PFSK-1 (cell line): ENCODE data around the gene TMEM240.

ENCODE experiments used
- FOXP2 ChIP-seq: optimal IDR thresholded peaks from 2 replicates; pipeline ENCODE3; 2011; ENCODE audit warnings: borderline replicate concordance, control low read depth, inconsistent platforms; ENCODE audit not compliant: insufficient read depth; ENCODE audit errors: extremely low read length, extremely low read depth
- POLR2AphosphoS5 ChIP-seq: IDR thresholded peaks from 2 replicates; pipeline ENCODE4 v1.6.1; 2012; ENCODE audit warnings: low read depth, mild to moderate bottlenecking, control low read depth, low read length, moderate library complexity
- SIN3A ChIP-seq: IDR thresholded peaks from 2 replicates; pipeline ENCODE4 v1.6.1; 2012; ENCODE audit warnings: mild to moderate bottlenecking, low read length, moderate library complexity, borderline replicate concordance; ENCODE audit not compliant: insufficient read depth
- TAF1 ChIP-seq: IDR thresholded peaks from 2 replicates; pipeline ENCODE4 v1.6.1; 2012; ENCODE audit warnings: low read length, control low read depth, borderline replicate concordance; ENCODE audit not compliant: insufficient read depth
- TF ChIP-seq, protein P1 (sequence below), 2 experiments: IDR thresholded peaks; 2 replicates each; pipeline versions ENCODE4 v1.6.1 to v1.8.0; 2011 to 2012; ENCODE audit warnings: low read depth in 2 of 2, low read length in 2 of 2, control low read depth in 1 of 2, inconsistent platforms in 1 of 2, mild to moderate bottlenecking in 1 of 2, moderate library complexity in 1 of 2; ENCODE audit not compliant: insufficient read depth in 1 of 2

Gene TMEM240

DNA sequence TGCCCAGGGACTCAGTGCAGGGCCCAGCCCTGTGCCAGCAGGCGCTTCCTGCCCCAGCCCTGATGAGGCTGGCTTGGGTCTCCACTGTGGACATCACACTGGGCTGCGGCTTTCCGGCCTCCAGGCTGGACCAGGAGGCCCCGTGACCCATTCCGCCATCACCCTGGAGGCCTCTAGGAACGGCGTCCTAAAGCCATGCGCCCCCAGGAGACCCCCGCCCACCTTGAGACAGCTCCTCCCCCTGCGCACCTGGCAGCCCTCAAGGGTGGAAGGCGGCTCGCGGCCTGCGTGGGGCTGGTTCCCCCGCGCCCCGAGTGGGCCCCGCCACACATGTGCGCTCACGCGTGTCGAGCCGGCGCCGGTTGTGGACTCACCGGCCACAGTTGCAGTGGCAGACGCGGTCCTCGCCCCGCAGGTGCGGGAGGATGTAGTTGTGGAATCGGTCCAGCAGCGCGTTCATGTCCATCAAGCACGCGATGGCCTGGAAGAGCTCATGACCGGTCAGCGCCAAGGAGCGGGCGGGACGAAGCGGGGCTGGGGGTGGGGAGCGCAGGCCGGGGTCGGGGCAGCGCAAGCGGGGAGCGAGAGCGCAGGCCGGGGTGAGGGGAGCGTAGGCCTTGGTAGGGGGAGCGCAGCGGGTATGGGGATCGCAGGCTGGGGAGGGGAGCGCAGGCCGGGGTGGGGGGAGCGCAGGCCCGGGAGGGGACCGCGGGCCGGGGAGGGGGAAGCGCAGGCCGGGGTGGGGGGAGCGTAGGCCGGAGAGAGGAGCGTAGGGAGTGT, 924 bp downstream of the TMEM240 start:
- TF ChIP-seq FOXP2 (no peak), POLR2AphosphoS5 (no peak), SIN3A (no peak), TAF1 (no peak)
- TF ChIP-seq, protein P1, sequence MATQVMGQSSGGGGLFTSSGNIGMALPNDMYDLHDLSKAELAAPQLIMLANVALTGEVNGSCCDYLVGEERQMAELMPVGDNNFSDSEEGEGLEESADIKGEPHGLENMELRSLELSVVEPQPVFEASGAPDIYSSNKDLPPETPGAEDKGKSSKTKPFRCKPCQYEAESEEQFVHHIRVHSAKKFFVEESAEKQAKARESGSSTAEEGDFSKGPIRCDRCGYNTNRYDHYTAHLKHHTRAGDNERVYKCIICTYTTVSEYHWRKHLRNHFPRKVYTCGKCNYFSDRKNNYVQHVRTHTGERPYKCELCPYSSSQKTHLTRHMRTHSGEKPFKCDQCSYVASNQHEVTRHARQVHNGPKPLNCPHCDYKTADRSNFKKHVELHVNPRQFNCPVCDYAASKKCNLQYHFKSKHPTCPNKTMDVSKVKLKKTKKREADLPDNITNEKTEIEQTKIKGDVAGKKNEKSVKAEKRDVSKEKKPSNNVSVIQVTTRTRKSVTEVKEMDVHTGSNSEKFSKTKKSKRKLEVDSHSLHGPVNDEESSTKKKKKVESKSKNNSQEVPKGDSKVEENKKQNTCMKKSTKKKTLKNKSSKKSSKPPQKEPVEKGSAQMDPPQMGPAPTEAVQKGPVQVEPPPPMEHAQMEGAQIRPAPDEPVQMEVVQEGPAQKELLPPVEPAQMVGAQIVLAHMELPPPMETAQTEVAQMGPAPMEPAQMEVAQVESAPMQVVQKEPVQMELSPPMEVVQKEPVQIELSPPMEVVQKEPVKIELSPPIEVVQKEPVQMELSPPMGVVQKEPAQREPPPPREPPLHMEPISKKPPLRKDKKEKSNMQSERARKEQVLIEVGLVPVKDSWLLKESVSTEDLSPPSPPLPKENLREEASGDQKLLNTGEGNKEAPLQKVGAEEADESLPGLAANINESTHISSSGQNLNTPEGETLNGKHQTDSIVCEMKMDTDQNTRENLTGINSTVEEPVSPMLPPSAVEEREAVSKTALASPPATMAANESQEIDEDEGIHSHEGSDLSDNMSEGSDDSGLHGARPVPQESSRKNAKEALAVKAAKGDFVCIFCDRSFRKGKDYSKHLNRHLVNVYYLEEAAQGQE (IDR thresholded peaks at IDR 0.05; ENCODE audit: insufficient read depth in 1 of 2, low read depth in 2 of 2, low read length in 2 of 2): no peak

DNA sequence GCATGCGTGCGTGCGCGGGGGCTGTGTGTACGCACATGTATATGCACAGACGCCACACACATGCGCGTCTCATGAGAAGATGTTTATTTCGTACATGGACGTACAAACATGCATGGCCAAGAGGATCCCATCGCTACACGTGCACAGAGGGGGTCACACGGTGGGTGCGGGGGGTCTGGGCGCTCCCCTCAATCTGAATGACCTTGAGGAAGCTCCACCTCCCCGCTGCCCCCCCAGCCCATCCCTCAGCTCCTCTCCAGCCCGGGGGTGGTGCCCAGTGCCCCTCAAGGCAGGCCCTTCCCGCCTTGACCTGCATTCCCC, 1.5 kb downstream of the TMEM240 start:
- TF ChIP-seq, protein P1 (IDR thresholded peaks at IDR 0.05; ENCODE audit: insufficient read depth in 1 of 2, low read depth in 2 of 2, low read length in 2 of 2): no peak
- no peak for TF ChIP-seq TAF1
- TF ChIP-seq SIN3A: no peak
- no peak for TF ChIP-seq POLR2AphosphoS5

DNA sequence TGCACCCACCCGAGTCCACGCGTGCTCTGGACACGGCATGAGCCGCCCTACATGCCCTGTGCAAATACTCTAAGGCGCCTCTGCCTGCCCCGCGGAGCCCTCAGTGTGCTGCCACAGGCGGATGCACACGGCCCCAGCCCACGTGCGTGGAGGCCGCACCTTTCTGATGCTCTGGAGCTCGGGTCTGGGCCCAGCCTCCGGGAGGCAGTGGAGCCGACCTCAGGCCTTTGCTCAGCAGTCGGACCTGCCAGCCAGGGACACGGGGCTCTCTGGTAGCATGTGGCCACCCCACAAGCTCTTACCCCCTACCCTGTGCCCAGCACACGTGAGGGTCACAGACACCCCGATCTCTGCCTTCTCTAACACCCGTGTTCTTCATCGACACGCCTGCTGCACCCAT, 2.1 kb downstream of the TMEM240 start:
- TF ChIP-seq, protein P1 (IDR thresholded peaks at IDR 0.05; ENCODE audit: insufficient read depth in 1 of 2, low read depth in 2 of 2, low read length in 2 of 2): no peak
- TF ChIP-seq POLR2AphosphoS5 (no peak), SIN3A (no peak), TAF1 (no peak), FOXP2 (no peak)

DNA sequence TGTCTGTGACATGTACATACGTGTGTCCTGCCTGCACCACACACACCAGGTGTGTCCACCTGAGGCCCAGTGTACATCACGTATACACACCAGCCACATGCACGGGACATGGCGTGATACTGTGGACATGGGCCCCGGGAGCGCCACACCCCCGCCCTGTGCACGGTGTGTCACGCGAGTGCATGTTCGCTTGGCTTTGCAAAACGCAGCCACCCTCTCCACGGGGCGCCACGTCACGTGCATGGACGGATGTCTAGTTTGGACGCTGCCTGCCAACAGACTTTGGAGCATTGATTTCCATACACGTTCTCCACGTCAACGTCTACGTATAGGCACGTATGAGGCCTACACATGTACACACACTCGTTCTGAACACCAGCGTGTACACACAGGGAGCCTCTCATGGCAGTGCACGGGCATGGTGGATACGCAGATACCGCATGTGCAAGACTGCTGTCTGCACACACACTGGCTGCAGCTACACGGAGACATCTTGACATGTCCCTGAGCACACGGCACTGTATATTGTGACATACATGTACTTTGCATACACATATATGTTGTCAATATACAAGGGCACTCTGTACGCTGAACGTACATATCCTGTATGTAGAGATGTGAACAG, 2.7 kb downstream of the TMEM240 start:
- TF ChIP-seq FOXP2: no peak
- no peak for TF ChIP-seq SIN3A
- no peak for TF ChIP-seq POLR2AphosphoS5
- TF ChIP-seq, protein P1 (IDR thresholded peaks at IDR 0.05; ENCODE audit: insufficient read depth in 1 of 2, low read depth in 2 of 2, low read length in 2 of 2): no peak
- no peak for TF ChIP-seq TAF1
